Activated naive CD4-positive, alpha-beta T cell treated with anti-CD3 and anti-CD28 coated beads, Interleukin-2, amount 50 U/mL, for 16 hours (primary cell): Measurements from ENCODE around the gene ABCA3.

Experiments
- DNase-seq: peaks from one replicate; pipeline ENCODE4 v3.0.0-alpha.2; 2020

ABCA3 gene

GRCh38 chr16:2232094-2232990 lies 108.2 kb downstream of the ABCA3 start:
- DNase-seq: no peak

DNA sequence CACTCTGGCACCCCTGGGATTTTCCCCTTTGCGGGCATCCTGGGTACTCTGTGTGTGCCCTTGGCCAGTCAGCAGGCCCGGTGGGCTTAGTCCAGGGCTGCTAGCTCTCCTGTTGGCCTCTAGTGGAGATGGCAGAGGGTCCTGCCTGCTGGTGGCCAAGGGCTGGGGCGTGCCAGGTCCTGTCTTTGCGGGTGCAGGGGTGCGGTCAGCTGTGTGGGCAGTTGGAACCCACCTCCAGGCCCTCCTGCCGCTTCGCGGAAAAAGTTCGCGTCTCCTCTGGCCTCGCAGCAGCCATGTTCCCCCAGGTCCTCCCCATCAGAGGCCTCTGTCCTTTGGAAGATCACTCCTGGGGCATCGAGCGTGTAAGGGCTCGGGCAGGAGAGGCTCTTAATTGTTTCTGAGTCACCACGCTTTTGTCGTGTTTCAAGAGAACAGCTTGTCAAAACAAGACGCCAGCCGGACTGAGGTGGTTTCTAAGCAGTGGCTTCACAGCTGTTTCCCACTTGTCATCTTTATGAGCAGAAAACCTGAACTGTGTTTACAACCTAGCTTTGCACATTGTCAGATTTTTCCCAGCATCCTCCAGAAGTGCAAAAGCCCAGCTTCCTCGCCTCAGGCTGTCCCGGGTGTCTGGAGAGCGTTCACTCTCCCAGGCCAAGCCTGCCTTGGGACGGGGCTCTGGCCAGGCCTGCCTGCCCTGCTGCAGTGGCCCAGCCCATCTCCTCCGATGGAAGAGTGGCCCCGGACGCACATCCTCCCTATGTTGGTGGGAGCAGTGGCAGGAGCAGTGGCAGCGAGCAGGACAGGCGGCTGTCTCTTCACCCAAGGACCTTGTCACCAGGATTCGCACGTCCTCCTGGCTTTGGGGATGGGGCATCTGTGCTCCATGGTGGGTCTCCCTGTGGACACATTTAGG lies 109.3 kb downstream of the ABCA3 start:
- DNase-seq: no peak

GRCh38 chr16:2230376-2230775 lies 110.2 kb downstream of the ABCA3 start:
- no peak for DNase-seq

- no peak for DNase-seq
These were observed 110.8 kb downstream of the ABCA3 start for GRCh38 chr16:2229632-2230250.

- no peak for DNase-seq
These were observed 111.4 kb downstream of the ABCA3 start for GRCh38 chr16:2229091-2229490.

DNA sequence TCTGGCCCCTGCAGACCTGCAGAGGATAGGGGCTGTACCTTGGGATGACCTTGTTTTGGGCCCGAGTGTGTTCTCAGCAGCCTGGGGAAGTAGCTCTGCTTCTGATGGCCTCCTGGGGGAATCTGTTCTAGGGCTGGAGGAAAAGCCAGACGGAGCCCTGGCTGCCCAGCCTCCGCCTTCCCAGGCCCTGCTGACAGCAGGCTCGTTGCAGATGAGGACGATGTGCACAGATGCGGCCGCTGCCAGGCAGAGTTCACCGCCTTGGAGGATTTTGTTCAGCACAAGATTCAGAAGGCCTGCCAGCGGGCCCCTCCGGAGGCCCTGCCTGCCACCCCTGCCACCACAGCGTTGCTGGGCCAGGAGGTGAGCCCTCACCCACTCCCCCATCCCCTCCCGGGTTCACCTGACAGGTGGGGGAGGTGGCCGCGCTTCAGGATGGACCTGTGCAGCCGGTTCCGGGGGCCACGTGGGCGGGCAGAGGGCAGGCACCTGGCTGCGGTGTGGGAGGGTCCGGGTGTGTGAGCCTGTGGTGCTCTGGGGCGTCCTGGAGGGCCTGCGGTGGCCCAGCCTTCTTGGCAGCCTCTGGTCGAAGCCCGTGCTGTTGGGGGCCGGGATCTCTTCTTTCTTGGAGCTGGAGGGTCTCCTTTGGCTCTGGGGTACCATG lies 112.2 kb downstream of the ABCA3 start:
- DNase-seq: no peak

- DNase-seq: no peak
These were observed 113.6 kb downstream of the ABCA3 start for GRCh38 chr16:2226918-2227317.

DNA sequence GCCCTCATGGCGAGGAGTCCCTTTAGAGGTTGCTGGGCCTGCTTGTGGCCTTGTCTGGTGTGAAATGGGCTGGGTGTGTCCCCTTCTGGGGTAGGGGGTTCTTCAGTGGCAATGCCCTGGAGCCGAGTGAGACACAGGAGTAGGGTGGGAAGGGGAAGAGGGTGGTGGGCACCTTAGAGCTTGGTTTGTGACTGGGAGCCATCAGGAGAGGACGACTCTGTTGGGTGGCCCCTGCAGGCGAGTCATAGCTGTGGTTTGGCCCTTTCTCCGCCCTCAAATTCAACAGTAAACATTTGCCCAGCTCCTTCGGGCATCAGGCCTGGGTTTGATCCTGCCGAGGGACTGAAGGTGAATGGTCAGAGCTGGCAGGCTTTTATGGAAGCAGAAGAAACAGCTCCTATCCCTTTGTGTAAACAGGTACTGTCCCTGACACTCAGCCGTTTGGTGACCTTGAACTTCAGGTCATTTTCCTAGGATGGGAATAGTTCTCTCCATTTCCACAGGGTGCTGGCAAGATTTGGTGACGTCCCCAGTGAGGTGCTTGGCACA lies 114.2 kb downstream of the ABCA3 start:
- no peak for DNase-seq
